Breast epithelium (tissue), 3 donors: Measurements from ENCODE around the gene CYP2W1.

ENCODE experiments used
- CTCF ChIP-seq, 3 donors: fragments of 450-650 bp; IDR thresholded peaks; one replicate each; pipeline ENCODE4 v1.5.1; 2016 to 2017; ENCODE audit warnings: antibody characterized with exemption in 3 of 3, mild to moderate bottlenecking in 3 of 3, moderate library complexity in 3 of 3
- POLR2A ChIP-seq: fragments of 450-650 bp; IDR thresholded peaks from one replicate; pipeline ENCODE4 v1.6.1; 2016; ENCODE audit warnings: antibody characterized with exemption, mild to moderate bottlenecking, moderate library complexity
- POLR2AphosphoS5 ChIP-seq, 3 donors: sonication (generic); formaldehyde crosslinking; IDR thresholded peaks; one replicate each; pipeline ENCODE4 v1.6.1; 2017; ENCODE audit warnings: antibody characterized with exemption in 3 of 3

- TF ChIP-seq CTCF (IDR thresholded peaks at IDR 0.05) (no peak), POLR2AphosphoS5 (IDR thresholded peaks at IDR 0.05) (no peak), POLR2A (no peak)
These were observed 47.7 kb upstream of the CYP2W1 start for GRCh38 chr7:935164-935873.
